NCI-H2227 (cell line): ENCODE results near the gene EPN3.

Experiments used
- DNase-seq: peaks from one replicate; lab custom pipeline; 2025; ENCODE audit not compliant: unreplicated experiment; lab: John Stamatoyannopoulos, UW

The EPN3 gene

DNA sequence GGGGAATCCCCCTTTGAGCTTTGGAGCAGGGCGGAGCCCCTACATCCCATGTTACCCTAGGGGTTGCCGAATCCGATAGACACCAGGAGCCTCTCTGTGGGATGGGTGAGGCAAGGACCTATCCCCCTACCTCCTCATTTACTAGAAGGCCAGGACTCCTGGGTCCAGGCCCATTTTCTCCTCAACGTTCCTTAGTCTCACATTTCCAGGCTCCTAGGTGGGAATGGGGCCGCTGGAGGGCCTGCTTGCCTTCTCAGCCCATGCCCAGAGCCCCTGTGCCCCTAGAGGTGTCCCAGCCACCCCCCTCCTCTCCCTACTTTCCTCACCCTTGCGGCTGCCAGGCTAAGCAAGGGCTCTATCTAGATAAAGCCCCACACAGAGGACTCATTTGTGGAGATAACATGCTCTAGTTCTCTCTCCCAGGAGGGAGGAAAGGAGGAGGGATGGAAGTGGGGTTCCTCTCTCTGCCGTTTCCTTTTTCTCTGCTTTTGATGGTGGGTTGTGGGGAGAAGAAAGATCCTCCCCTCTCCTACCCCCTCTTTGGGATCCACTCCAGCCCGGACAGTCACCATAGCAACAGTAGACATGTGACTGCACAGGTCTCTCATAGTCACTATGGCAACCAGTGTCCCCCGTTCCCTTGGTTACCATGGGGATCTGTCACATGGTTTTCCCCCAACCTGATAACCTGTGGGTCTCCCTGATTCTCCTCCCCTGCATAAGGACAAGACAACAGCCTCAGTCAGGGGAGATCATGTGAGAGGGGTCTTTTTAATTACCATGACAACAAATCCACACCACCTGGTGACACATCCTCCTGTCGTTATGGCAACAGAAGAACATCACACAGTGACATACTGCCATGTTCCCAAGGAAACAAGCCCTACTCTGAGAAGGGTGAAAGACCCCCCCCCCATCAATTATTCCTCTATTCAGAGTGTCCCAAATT, 33.1 kb downstream of the EPN3 start:
- peak; percentile 91 for DNase-seq

DNA sequence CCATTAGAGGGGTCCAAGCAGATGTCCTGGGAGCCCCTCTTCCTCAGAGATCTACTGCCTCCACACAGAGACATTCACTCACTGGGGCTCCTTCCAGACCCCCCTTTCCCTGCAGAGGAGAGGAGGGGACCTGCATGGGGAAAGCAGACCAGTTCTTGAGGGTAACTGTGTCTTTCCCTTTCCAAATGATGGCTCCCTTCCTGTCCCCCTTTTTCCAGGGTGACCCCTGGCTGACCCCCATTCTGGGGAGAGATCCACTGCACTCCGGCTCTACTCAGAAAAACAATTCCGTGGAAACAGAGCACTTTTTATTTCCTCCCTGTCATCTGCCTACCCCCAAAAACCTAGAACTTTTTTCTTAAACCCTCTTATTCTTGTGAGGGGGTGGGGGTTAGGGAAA, 34.4 kb downstream of the EPN3 start:
- no peak for DNase-seq

DNA sequence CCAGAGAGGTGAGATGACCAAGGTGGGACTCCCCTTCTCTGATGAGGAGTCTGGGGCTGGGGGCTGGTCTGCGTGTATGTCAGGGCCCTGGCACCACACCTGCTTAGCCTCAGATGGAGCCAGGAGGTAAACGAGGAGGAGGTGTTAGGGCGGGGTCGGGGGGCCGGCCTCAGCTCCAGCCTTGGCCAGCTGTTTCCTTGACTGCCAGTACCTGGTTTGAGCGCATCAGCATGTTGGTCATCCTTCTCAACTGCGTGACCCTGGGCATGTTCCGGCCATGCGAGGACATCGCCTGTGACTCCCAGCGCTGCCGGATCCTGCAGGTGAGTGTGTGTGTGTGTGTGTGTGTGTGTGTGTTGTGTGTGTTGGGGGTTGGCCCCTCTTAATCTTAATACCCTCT, 36.1 kb downstream of the EPN3 start:
- DNase-seq: no peak

DNA sequence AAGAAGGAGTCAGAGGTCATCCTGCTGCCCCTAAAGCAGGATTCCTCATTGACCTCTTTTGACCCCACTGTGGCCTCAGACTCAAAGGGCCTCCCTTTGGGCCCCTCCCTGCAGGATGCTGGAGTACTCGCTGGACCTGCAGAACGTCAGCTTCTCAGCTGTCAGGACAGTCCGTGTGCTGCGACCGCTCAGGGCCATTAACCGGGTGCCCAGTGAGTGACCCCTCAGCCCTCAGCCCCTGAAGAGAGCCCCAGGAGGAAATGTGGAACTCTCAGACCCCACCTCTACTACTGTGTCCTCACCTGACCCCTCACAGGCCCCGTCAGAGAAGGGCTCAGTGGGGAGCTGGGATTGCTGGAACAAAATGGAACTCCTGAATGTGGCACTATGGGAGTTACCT, 37.1 kb downstream of the EPN3 start:
- DNase-seq: no peak

DNA sequence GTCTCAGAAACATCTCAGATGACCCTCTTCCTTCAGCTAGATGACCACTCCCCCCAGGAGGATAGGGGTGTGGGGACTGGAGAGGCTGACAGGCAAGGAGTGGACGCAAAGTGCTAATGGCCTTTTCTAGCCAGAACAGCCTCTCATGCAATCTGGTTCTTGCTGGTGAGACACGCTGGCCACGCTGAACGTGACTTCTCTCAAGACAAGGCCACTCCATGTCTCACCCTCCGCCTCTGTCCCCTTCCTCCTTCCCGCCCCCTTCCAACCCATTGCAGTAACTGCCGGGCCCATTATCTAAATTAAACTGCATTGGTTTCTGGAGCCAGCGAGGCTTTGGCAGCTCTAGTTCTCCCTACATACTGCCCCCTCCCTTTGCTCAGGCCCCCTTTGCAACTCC, 37.5 kb downstream of the EPN3 start:
- DNase-seq: peak; percentile 65

DNA sequence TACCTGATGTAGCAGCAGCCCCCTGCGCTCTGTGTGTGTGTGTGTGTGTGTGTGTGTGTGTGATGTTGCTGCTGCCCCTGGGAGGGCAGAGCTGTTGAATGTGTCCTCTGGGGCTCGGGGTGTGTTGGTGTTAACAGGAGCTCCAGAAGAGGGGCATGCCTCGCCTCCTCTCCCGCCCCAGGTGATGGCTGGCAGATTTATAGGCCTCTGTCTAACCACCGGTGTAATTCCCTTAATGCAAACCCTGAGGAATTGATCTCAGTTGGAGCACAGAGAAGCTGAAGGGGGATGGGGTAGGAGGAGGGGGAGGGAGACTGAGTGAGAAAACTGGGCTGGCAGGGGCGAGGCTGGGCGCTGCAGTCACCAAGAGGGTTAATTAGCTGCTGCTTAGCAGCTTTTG, 38.0 kb downstream of the EPN3 start:
- DNase-seq: peak; percentile 76

DNA sequence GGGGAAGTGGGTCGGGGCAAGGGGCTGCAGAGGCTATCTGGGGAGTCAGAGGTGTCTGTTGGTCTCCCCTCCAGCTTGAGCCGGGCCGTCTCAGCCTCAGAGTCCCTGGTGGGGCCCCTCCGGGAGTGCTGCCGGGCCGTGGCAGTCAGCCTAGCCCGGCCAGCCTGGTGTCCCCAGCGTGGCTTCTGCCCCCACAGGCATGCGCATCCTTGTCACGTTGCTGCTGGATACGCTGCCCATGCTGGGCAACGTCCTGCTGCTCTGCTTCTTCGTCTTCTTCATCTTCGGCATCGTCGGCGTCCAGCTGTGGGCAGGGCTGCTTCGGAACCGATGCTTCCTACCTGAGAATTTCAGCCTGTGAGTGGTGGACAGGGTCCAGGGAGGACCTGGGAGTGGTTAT, 39.1 kb downstream of the EPN3 start:
- no peak for DNase-seq

DNA sequence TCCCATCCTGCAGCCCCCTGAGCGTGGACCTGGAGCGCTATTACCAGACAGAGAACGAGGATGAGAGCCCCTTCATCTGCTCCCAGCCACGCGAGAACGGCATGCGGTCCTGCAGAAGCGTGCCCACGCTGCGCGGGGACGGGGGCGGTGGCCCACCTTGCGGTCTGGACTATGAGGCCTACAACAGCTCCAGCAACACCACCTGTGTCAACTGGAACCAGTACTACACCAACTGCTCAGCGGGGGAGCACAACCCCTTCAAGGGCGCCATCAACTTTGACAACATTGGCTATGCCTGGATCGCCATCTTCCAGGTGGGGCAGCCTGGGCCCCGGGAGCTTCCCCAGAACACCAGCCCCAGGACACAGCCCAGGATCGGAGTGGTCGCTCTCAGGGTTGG, 40.0 kb downstream of the EPN3 start:
- no peak for DNase-seq

DNA sequence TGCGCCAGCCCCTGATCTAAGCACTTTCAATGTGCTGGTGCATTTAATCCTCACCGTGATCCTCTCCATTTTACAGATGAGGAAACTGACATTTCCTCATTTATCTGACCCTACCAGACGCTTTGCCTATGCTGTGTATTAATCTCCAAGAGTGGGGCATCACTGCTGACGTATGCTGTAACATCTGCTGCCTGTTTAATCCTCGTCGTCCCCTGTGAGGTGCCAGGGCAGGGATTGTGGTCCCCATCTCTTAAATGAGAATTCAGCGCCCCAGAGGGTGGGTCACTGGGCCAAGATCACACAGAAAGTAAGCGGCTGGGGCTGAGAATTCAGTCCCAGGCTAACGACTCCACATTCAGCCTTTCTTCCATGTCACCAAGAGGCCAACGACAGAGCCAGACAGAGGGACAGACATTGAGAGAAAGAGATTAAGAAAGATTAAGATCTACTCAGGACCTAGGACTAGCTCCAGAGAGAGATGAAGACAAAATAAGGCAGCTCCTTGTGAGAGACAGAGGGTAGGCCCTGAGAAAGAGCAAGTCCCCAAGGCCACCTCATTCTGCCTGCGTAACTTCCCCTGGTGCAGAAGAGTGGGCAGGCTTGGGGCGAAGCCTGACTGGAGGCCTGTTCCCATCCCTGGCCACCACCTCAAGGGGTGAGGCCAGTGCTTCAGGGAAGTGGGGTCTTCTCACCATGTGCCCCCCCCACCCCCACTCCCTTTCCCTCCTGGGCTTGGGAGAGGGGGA, 41.5 kb downstream of the EPN3 start:
- DNase-seq: no peak

DNA sequence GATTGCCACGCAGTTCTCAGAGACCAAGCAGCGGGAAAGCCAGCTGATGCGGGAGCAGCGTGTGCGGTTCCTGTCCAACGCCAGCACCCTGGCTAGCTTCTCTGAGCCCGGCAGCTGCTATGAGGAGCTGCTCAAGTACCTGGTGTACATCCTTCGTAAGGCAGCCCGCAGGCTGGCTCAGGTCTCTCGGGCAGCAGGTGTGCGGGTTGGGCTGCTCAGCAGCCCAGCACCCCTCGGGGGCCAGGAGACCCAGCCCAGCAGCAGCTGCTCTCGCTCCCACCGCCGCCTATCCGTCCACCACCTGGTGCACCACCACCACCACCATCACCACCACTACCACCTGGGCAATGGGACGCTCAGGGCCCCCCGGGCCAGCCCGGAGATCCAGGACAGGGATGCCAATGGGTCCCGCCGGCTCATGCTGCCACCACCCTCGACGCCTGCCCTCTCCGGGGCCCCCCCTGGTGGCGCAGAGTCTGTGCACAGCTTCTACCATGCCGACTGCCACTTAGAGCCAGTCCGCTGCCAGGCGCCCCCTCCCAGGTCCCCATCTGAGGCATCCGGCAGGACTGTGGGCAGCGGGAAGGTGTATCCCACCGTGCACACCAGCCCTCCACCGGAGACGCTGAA, 43.2 kb downstream of the EPN3 start:
- no peak for DNase-seq

DNA sequence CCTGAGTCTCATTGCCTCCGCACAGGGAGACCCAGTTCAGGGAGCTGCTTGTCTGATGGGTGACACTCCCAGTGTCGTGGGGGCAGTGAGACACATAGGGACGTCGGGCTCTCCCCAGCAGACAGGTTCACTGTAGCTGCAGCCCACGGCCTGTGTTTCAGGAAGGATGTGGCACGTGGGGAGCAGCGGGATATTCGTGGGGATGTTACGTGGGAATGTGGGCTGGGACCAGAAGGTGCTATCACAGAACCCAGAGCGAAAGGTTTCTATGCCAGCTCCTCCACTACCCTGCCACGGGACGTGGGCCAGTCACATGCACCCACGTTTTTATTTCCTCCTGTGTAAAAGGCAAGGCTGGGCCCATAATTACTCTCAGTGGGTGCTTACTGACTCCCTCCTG, 44.3 kb downstream of the EPN3 start:
- no peak for DNase-seq

DNA sequence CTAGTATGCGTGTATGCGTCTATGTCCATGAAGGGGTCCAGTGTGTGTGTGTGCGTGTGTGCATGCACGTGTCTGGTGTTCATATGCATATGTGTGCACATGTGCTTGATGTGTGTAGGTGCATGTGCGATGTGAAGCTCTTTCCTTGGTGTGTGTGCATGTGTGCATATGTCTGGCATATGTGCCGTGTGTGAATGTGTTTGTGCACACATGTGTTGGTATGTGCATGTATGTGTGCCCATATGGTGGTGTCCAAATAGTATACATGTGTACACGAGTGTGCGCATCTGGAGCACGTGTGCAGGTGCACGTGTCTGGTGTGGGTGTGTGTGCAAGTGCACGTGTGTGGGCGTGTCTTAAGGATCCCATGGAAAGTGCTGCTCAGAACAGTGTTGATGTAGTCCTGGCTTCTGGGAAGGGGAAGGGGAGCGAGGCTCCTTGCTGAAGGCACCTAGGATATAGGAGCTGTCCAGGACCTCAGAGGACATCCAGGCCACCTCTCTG, 45.0 kb downstream of the EPN3 start:
- no peak for DNase-seq

DNA sequence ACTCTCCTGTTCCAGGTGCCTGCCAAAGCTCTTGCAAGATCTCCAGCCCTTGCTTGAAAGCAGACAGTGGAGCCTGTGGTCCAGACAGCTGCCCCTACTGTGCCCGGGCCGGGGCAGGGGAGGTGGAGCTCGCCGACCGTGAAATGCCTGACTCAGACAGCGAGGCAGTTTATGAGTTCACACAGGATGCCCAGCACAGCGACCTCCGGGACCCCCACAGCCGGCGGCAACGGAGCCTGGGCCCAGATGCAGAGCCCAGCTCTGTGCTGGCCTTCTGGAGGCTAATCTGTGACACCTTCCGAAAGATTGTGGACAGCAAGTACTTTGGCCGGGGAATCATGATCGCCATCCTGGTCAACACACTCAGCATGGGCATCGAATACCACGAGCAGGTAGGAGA, 45.6 kb downstream of the EPN3 start:
- DNase-seq: no peak

DNA sequence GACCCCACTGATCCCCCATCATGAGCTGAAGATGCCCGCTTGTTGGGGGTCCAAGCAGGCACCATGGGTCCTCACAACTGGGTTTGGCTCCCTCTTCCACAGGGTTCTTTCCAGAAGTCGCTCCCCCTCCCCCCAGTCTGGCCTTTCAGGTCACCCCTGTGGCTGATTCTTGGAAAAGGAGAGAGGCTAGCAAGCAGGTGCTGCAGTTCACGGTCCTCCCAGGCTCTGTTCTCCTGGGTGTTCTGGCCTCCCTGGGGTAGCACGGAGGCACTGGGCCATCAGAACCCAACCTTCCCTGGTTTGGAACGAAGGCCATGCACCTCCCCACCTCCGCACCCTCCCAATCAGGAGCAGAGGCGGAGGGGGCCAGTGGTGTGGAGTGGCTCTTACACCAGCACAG, 46.9 kb downstream of the EPN3 start:
- DNase-seq: no peak

DNA sequence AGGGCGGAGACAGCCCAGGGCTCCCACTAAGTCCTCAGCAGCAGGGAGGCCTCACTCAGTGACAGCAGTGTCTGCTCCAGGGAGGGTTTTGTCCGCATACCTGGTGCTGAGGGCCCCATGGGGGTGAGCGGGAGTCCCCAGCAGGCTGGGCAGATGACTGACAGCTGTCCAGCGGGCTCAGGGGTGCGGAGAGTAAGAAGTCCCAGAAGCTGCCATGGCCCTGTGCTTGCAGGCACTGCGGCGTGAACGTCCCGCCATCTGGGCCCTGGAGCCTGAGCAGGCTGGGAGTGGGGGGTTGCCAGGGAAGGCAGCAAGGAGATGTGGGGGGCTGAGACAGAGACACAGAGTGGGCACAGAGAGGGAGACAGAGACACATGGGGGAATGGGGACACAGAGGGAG, 48.1 kb downstream of the EPN3 start:
- no peak for DNase-seq

DNA sequence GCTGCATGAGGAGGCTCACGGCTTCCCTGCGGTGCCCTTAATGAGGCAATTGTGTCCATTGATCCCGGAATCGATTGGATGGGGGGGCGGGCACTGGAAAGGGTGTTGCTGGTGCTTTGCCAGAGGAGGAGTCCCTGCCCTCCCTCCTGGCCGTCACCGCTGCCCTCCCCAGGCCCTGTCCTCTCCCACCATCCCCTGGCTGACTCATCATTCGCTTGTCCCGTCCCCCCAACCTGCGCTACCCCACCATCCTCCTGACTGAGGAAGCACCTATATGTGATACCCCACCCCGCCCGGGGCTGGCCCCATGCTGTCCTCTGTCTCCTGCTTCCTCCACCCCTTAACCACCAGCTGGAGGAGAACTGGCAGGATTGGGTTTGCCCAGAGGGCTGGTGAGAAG, 48.8 kb downstream of the EPN3 start:
- no peak for DNase-seq

DNA sequence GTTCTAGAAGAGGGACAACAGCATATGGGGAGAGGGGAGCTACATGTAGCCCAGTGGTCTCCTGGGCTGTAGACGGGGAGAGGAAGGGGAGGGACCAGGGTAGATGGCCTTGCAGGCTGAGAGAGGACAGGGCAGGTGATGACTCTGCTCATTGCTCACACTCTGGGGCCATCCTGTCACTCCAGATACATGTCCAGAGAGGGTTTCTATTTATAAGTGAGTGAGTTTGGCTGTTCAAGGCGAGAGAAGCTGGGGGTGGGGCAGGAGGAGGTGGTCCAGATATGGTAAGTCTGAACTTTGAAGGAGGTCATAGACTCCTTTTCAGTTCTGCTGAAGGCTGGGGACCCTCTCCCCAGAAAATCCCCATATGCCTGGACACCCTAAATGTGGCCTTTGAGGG, 50.2 kb downstream of the EPN3 start:
- no peak for DNase-seq

DNA sequence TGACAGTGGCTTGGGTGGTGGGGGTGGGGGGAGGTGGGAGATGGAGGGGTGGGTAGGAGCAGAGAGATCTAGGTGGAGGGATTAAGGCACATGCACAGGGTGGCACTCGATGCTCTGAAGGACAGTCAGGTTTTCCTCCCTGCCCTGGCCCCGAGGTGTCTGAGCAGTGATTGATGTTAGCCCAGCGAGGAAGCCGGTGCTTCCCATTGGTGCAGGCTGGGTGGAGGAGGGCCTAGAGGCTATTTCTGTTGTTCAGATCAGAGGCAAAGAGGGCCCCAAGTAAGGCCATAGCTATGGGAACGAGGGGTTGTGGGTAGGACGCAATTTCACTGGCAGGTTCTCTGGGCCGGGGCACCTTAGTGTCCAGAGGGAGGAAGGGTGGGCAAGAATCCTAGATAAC, 51.1 kb downstream of the EPN3 start:
- DNase-seq: no peak

DNA sequence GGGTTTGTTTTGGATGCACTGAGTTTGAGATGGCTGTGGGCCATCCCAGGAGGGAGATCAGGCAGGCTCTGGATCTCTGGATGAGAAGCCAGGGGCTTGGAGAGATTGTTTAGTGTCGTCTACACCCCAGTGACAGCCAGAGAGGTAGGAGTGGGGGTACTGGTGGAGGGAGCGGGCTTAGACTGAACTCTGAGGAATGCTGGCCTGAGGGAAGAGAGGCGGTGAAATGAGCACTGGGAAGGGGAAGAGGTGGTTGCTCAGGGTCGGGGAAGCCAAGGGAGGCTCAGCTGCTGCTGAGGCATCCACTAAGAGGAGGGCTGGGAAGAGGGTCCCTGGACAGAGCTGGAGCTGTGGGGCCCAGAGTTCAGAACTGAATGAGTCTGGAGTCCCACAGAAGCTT, 51.6 kb downstream of the EPN3 start:
- DNase-seq: no peak

DNA sequence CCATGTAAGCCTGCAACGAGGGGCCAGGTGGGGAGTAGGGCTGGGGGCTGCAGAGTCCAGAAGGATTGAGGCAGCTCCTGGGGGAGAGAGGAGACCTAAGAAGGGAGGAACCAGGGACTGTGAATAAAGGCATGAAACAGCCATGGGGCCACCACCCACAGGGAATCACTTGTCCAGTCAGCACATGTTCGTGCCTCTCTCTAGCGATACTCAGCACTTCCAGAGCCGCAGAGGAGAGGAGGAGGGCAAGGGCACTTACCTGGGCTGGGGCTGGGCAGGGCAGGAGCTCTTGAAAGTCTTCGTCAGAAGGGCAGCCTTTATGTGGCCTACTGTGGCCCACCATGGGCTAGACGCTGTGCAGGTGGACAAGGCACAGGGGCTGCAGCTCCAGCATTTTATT, 52.2 kb downstream of the EPN3 start:
- no peak for DNase-seq

DNA sequence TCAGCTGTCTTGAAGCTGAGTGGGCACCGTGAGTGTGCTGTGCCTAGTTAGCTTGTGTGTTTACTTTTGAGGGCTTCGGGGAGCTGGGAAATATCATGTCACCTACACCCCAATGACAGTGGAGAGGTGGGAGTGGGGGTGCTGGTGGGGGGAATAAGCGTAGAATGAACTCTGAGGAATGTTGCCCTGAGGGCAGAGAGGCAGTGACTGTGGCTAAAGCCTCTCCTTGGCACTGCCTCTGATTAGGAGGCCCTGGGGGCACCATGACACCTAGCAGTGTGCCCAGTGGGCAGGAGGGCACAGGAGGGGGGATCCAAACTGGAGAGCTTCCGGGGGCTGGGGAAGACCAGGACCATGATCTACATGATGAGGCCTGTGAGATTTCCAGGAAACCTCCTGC, 52.8 kb downstream of the EPN3 start:
- no peak for DNase-seq

DNA sequence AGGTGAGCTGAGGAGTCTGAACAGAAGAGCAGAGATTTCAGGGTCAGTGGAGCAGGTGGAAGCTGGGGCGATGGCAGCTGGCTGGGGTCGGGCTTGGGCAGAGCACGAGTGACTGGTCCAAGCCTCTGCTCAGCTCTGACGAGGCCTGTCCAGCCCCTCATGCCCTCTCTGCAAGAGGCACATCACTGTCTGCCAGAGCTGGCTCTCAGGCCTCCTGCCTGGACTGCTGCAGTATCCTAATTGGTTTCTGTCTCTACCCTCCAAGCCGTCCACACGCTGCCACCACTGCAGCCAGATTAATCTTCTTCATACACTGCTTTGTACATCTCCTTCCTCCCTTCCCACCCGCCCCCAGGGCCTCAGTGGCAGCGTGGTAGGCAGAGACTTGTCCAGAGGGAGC, 53.4 kb downstream of the EPN3 start:
- DNase-seq: no peak
